Keratinocyte (primary cell): ENCODE results near the gene COL4A6. TPM values are rescaled to one million over a fixed set of nuclear protein-coding genes. Genes with fewer than 3 reads are reported as not detected.

Source experiments
- DNase-seq: peaks from one replicate; pipeline ENCODE4 v3.0.0-alpha.2; 2011; ENCODE audit warnings: low read depth, missing footprints, low spot score
- FAIRE-seq: peaks from 2 replicates; lab custom pipeline; 2011; peaks lifted over from hg19 to GRCh38; lab: Jason Lieb, UNC
- H2AFZ ChIP-seq: 2 replicates; pipeline ENCODE4 v1.6.0; 2012; ENCODE audit warnings: low read length, control low read depth, inconsistent platforms; ENCODE audit not compliant: control insufficient read depth
- H3K27ac ChIP-seq: 2 replicates; pipeline ENCODE4 v1.5.1; 2011; ENCODE audit warnings: low read length; ENCODE audit not compliant: control insufficient read depth, insufficient read depth
- H3K27me3 ChIP-seq: 3 replicates; pipeline ENCODE4 v1.6.0; 2011; ENCODE audit warnings: low read length; ENCODE audit not compliant: control insufficient read depth, insufficient read depth; ENCODE audit errors: extremely low read depth
- H3K36me3 ChIP-seq, 2 experiments: 2 replicates in 1 of 2; 3 replicates in 1 of 2; pipeline ENCODE4 v1.5.1; 2011; ENCODE audit warnings: low read length in 2 of 2, mild to moderate bottlenecking in 1 of 2; ENCODE audit not compliant: control insufficient read depth in 2 of 2, insufficient read depth in 2 of 2; ENCODE audit errors: extremely low read depth in 1 of 2
- H3K4me1 ChIP-seq: 3 replicates; pipeline ENCODE4 v1.5.1; 2011; ENCODE audit warnings: low read length; ENCODE audit not compliant: control insufficient read depth, insufficient read depth; ENCODE audit errors: extremely low read depth
- H3K4me2 ChIP-seq: 3 replicates; pipeline ENCODE4 v1.6.0; 2011; ENCODE audit warnings: low read depth, low read length; ENCODE audit not compliant: control insufficient read depth, insufficient read depth; ENCODE audit errors: extremely low read depth
- H3K4me3 ChIP-seq, 3 experiments: fragments of 200-600 bp in 1 of 3; sonication (generic) in 1 of 3; 2 replicates in 2 of 3; 3 replicates in 1 of 3; pipeline ENCODE4 v1.5.1; 2011 to 2016; ENCODE audit warnings: low read length in 3 of 3, mild to moderate bottlenecking in 3 of 3, control low read depth in 2 of 3, inconsistent platforms in 1 of 3, low read depth in 1 of 3, mixed read lengths in 1 of 3, mixed run types in 1 of 3, moderate library complexity in 1 of 3; ENCODE audit not compliant: control insufficient read depth in 2 of 3, insufficient read depth in 2 of 3; ENCODE audit errors: extremely low read depth in 1 of 3
- H3K79me2 ChIP-seq: 2 replicates; pipeline ENCODE4 v1.6.0; 2012; ENCODE audit warnings: low read length; ENCODE audit not compliant: control insufficient read depth, insufficient read depth
- H3K9ac ChIP-seq: 3 replicates; pipeline ENCODE4 v1.6.0; 2011; ENCODE audit warnings: low read length; ENCODE audit not compliant: control insufficient read depth, insufficient read depth; ENCODE audit errors: extremely low read depth
- H3K9me1 ChIP-seq: 3 replicates; pipeline ENCODE4 v1.6.0; 2011; ENCODE audit warnings: low read length; ENCODE audit not compliant: control insufficient read depth, insufficient read depth; ENCODE audit errors: extremely low read depth
- H3K9me3 ChIP-seq: 2 replicates; pipeline ENCODE4 v1.5.1; 2012; ENCODE audit warnings: low read depth, low read length; ENCODE audit not compliant: control insufficient read depth
- H4K20me1 ChIP-seq: 3 replicates; pipeline ENCODE4 v1.6.0; 2011; ENCODE audit warnings: low read length; ENCODE audit not compliant: control insufficient read depth, insufficient read depth; ENCODE audit errors: extremely low read depth
- EZH2 ChIP-seq: IDR thresholded peaks from one replicate; pipeline ENCODE4 v1.6.1; 2012; ENCODE audit warnings: inconsistent platforms, mild to moderate bottlenecking, low read length, moderate library complexity
- dilution Hi-C: fragments of 300-500 bp; cut with MboI; formaldehyde crosslinking; loops from one replicate; pipeline ENCODE4 v1.7.0; 2020; ENCODE audit warnings: low sequenced_read_pairs; ENCODE audit not compliant: extremely low pct_ligation_motif_present
- polyA plus RNA-seq, 5 experiments: library from polyadenylated mRNA; depleted of rRNA in 3 of 5; stranded (reverse) in 3 of 5; stranded (forward) in 1 of 5; unstranded in 1 of 5; fragments of >200 nt; gene quantifications; 1 replicate in 1 of 5; 2 replicates in 3 of 5; 3 replicates in 1 of 5; pipeline versions ENCODE4 v1.2.1 to v1.2.3, GENCODE V29; 2011 to 2012; ENCODE audit warnings: missing spikeins in 2 of 5, low read depth in 1 of 5, low replicate concordance in 1 of 5
- TF ChIP-seq, protein P1 (sequence below), 3 experiments: IDR thresholded peaks in 1 of 3; conservative IDR thresholded peaks in 1 of 3; optimal IDR thresholded peaks in 1 of 3; 2 replicates in 2 of 3; 3 replicates in 1 of 3; pipeline versions ENCODE3 to v1.5.1; 2011; ENCODE audit warnings: low read length in 3 of 3, mild to moderate bottlenecking in 3 of 3, moderate library complexity in 2 of 3, control low read depth in 1 of 3, inconsistent platforms in 1 of 3; ENCODE audit not compliant: insufficient read depth in 2 of 3; ENCODE audit errors: extremely low read depth in 1 of 3

Gene COL4A6
- polyA plus RNA-seq, 1 donor (not counting 4 experiments of a cell fraction or from before 2014, with no cell fraction given), result 18.8 TPM

- peaks cover 7% of the 10 kb centered on the region for H3K4me1 ChIP-seq
- no peak overlapping the region for H2AFZ ChIP-seq
- peaks cover 3% of the 10 kb centered on the region for H3K27me3 ChIP-seq
- no peaks in the 10 kb centered on the region for H3K9me3 ChIP-seq
- TF ChIP-seq, protein P1, sequence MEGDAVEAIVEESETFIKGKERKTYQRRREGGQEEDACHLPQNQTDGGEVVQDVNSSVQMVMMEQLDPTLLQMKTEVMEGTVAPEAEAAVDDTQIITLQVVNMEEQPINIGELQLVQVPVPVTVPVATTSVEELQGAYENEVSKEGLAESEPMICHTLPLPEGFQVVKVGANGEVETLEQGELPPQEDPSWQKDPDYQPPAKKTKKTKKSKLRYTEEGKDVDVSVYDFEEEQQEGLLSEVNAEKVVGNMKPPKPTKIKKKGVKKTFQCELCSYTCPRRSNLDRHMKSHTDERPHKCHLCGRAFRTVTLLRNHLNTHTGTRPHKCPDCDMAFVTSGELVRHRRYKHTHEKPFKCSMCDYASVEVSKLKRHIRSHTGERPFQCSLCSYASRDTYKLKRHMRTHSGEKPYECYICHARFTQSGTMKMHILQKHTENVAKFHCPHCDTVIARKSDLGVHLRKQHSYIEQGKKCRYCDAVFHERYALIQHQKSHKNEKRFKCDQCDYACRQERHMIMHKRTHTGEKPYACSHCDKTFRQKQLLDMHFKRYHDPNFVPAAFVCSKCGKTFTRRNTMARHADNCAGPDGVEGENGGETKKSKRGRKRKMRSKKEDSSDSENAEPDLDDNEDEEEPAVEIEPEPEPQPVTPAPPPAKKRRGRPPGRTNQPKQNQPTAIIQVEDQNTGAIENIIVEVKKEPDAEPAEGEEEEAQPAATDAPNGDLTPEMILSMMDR (optimal IDR thresholded peaks at IDR 0.05 in 1 of 3, IDR thresholded peaks at IDR 0.05 in 1 of 3, conservative IDR thresholded peaks at IDR 0.05 in 1 of 3; ENCODE audit: extremely low read depth in 1 of 3, insufficient read depth in 2 of 3, low read length in 3 of 3), result no peak
- TF ChIP-seq EZH2, result no peak
- no peaks in the 10 kb centered on the region for H3K9me1 ChIP-seq
- dilution Hi-C loops, result no loop called here
- FAIRE-seq, result no peak
- no peak overlapping the region for H3K4me2 ChIP-seq
- H4K20me1 ChIP-seq, result no peaks in the 10 kb centered on the region
- H3K27ac ChIP-seq, result no peak overlapping the region
- H3K9ac ChIP-seq, result no peak overlapping the region
- H3K79me2 ChIP-seq, result no peaks in the 10 kb centered on the region
- H3K36me3 ChIP-seq, result no peaks in the 10 kb centered on the region
- H3K4me3 ChIP-seq, result no peak overlapping the region
- DNase-seq, result no peak
Measured at GRCh38 chrX:108344216-108344615, 94.0 kb downstream of the COL4A6 start.

DNA sequence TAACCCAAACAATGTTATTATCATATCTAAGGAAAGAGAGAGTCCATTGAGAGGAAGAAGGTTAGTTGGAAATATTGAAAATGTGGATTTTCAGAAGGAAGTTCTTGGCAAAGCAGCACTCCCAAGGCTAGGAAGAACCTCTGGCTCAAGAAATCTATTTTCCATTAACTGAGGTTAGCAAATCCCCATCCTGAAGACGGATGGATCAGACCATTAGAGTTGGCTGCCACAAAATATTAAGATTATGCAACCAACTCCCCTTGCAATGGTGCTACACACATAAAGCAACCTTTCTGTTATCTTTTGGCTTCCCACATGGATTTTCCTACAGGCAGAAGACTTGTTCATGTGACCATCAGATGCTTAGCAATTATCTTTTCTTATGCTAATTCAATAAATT is 96.3 kb downstream of the COL4A6 start:
- TF ChIP-seq EZH2, result no peak
- TF ChIP-seq, protein P1 (optimal IDR thresholded peaks at IDR 0.05 in 1 of 3, IDR thresholded peaks at IDR 0.05 in 1 of 3, conservative IDR thresholded peaks at IDR 0.05 in 1 of 3; ENCODE audit: extremely low read depth in 1 of 3, insufficient read depth in 2 of 3, low read length in 3 of 3), result no peak
- Histone ChIP-seq H3K9ac (no peak overlapping the region), H3K36me3 (no peaks in the 10 kb centered on the region), H3K79me2 (no peaks in the 10 kb centered on the region), H3K4me2 (no peak overlapping the region), H4K20me1 (no peaks in the 10 kb centered on the region), H3K4me1 (peaks cover 7% of the 10 kb centered on the region), H3K9me3 (no peaks in the 10 kb centered on the region), H3K27ac (no peak overlapping the region), H2AFZ (no peak overlapping the region), H3K9me1 (no peaks in the 10 kb centered on the region), H3K4me3 (no peak overlapping the region), H3K27me3 (no peaks in the 10 kb centered on the region)
- dilution Hi-C loops, result no loop called here
- no peak for FAIRE-seq
- DNase-seq, result no peak
